Keratinocyte (primary cell): ENCODE measurements around the gene RNU6-1.

Experiments used
- CTCF ChIP-seq, 3 experiments: IDR thresholded peaks in 1 of 3; conservative IDR thresholded peaks in 1 of 3; optimal IDR thresholded peaks in 1 of 3; 2 replicates in 2 of 3; 3 replicates in 1 of 3; pipeline versions ENCODE3 to v1.5.1; 2011; ENCODE audit warnings: low read length in 3 of 3, mild to moderate bottlenecking in 3 of 3, moderate library complexity in 2 of 3, control low read depth in 1 of 3, inconsistent platforms in 1 of 3; ENCODE audit not compliant: insufficient read depth in 2 of 3; ENCODE audit errors: extremely low read depth in 1 of 3
- EZH2 ChIP-seq: IDR thresholded peaks from one replicate; pipeline ENCODE4 v1.6.1; 2012; ENCODE audit warnings: inconsistent platforms, mild to moderate bottlenecking, low read length, moderate library complexity

- no peak for TF ChIP-seq EZH2
- no peak for TF ChIP-seq CTCF (optimal IDR thresholded peaks at IDR 0.05 in 1 of 3, IDR thresholded peaks at IDR 0.05 in 1 of 3, conservative IDR thresholded peaks at IDR 0.05 in 1 of 3; ENCODE audit: extremely low read depth in 1 of 3, insufficient read depth in 2 of 3, low read length in 3 of 3)
Observed at GRCh38 chr15:67792250-67792942, 47.4 kb downstream of the RNU6-1 start.
